ENCODE measurements around the gene MAST2.

- TF ChIP-seq CTCF (IDR thresholded peaks at IDR 0.05) = no peak
- no peak for TF ChIP-seq POLR2A (IDR thresholded peaks at IDR 0.05)
Measured at GRCh38 chr1:45922374-45922773, 119.0 kb downstream of the MAST2 start.

All from esophagus squamous epithelium (tissue), 4 donors.